Measurements from ENCODE around the gene TRPM2.

The TRPM2 gene

DNA sequence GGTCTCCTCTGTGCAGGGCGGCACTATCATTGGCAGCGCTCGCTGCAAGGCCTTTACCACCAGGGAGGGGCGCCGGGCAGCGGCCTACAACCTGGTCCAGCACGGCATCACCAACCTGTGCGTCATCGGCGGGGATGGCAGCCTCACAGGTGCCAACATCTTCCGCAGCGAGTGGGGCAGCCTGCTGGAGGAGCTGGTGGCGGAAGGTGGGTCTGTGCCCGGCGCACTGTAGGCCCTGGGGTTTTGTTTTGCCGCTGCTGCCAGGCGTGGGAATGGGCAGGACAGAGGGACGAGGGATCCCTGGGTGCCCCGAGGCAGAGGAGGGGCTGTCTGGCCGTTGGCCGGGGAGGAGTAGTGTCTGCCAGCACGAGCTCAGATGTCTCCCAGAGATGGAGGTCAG, 41.3 kb upstream of the TRPM2 start:
- DNase-seq (ENCODE audit: low read depth): no peak
- TF ChIP-seq, protein P1, sequence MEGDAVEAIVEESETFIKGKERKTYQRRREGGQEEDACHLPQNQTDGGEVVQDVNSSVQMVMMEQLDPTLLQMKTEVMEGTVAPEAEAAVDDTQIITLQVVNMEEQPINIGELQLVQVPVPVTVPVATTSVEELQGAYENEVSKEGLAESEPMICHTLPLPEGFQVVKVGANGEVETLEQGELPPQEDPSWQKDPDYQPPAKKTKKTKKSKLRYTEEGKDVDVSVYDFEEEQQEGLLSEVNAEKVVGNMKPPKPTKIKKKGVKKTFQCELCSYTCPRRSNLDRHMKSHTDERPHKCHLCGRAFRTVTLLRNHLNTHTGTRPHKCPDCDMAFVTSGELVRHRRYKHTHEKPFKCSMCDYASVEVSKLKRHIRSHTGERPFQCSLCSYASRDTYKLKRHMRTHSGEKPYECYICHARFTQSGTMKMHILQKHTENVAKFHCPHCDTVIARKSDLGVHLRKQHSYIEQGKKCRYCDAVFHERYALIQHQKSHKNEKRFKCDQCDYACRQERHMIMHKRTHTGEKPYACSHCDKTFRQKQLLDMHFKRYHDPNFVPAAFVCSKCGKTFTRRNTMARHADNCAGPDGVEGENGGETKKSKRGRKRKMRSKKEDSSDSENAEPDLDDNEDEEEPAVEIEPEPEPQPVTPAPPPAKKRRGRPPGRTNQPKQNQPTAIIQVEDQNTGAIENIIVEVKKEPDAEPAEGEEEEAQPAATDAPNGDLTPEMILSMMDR (IDR thresholded peaks at IDR 0.05; ENCODE audit: low read depth, low read length, missing control alignments): no peak
- H3K4me3 ChIP-seq (ENCODE audit: low read depth, low read length): no peak overlapping the region

- TF ChIP-seq, protein P1 (IDR thresholded peaks at IDR 0.05; ENCODE audit: low read depth, low read length, missing control alignments): no peak
- no peak for DNase-seq (ENCODE audit: low read depth)
- H3K4me3 ChIP-seq (ENCODE audit: low read depth, low read length): no peak overlapping the region
Observed at GRCh38 chr21:44312716-44313115, 40.7 kb upstream of the TRPM2 start.

DNA sequence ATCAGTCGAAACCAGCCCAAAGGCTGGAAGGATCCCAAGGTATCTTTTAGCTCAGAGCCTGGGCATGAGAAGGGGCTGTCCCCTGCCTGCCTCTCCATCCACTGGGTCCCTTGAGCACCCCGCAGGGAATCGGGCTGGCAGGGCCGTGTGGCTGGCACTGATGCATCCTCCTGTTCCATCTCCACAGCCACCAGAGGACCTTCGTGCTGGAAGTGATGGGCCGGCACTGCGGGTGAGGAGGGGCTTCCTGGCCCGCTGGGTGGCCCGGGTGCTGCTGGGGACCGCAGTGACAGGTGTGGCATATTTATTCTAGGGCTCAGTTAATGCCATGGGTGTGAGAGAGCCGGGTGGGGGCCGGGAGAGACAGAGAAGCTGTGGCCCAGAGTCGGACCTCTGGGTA, 40.0 kb upstream of the TRPM2 start:
- no peak for DNase-seq (ENCODE audit: low read depth)
- TF ChIP-seq, protein P1 (IDR thresholded peaks at IDR 0.05; ENCODE audit: low read depth, low read length, missing control alignments): no peak
- no peak overlapping the region for H3K4me3 ChIP-seq (ENCODE audit: low read depth, low read length)

- no peak overlapping the region for H3K4me3 ChIP-seq (ENCODE audit: low read depth, low read length)
- DNase-seq (ENCODE audit: low read depth): no peak
- TF ChIP-seq, protein P1 (IDR thresholded peaks at IDR 0.05; ENCODE audit: low read depth, low read length, missing control alignments): no peak
Observed at GRCh38 chr21:44314128-44314527, 39.3 kb upstream of the TRPM2 start.

DNA sequence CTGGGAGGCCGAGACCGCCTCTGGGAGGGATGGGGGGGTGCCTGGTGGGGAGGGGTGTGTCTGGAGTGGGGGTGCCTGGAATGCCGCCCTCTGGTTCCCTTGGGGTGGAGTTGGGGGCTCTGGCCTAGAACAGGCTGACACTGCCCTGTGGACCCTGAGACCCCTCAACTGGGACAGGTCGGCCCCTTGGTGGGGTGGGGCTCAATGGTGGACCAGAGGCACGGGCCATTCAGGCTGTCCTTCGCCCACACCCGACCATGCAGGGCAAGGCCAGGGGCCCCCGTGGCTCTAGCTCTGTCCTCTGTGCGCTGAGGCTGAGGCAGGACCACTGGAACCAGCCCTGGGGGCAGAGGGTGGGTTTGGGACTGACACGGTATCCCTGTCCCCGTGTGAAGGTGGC, 38.9 kb upstream of the TRPM2 start:
- H3K4me3 ChIP-seq (ENCODE audit: low read depth, low read length): no peak overlapping the region
- TF ChIP-seq, protein P1 (IDR thresholded peaks at IDR 0.05; ENCODE audit: low read depth, low read length, missing control alignments): no peak

GRCh38 chr21:44315691-44316203, 37.7 kb upstream of the TRPM2 start:
- no peak overlapping the region for H3K4me3 ChIP-seq (ENCODE audit: low read depth, low read length)
- no peak for DNase-seq (ENCODE audit: low read depth)
- TF ChIP-seq, protein P1 (IDR thresholded peaks at IDR 0.05; ENCODE audit: low read depth, low read length, missing control alignments): no peak

More for the DNA sequence above, 38.9 kb upstream of the TRPM2 start:
- no peak for DNase-seq (ENCODE audit: low read depth)

DNA sequence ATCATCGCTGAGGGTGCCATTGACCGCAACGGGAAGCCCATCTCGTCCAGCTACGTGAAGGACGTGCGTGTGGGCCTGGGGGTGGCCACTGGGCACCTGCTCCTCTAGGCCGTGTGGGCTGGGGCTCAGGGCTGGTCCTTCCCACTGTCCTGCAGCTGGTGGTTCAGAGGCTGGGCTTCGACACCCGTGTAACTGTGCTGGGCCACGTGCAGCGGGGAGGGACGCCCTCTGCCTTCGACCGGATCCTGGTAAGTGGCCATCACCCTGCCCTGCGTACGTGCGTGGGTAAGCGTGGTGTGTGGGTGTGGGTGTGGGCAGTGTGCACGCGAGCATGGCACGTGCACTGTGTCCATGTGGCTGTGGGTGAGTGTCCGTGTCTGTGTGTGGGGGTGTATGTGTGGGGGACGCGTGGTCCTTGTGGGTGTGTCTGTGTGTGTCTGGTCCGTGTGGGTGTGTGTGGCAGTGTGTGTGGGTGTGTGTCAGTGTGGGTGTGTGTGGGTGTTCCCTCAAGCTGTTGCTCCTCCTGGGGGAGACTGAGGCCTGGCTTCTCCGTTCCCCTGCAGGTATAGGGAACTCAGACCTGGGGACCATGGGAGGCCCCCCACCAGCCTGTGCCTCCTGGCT, 37.0 kb upstream of the TRPM2 start:
- H3K4me3 ChIP-seq (ENCODE audit: low read depth, low read length): no peak overlapping the region
- no peak for DNase-seq (ENCODE audit: low read depth)
- TF ChIP-seq, protein P1 (IDR thresholded peaks at IDR 0.05; ENCODE audit: low read depth, low read length, missing control alignments): no peak
